Stimulated activated CD4-positive, alpha-beta T cell treated with anti-CD3 and anti-CD28 coated beads, Interleukin-2, amount 100 ng/mL, for 48 hours (primary cell): ENCODE data around the gene CAPN11.
A peak's percentile ranks its signal among the peaks of the same experiment; 100 is the strongest.

Source experiments
- DNase-seq, 2 donors: peaks; one replicate each; pipeline ENCODE4 v3.0.0-alpha.2; 2020

CAPN11 gene

DNA sequence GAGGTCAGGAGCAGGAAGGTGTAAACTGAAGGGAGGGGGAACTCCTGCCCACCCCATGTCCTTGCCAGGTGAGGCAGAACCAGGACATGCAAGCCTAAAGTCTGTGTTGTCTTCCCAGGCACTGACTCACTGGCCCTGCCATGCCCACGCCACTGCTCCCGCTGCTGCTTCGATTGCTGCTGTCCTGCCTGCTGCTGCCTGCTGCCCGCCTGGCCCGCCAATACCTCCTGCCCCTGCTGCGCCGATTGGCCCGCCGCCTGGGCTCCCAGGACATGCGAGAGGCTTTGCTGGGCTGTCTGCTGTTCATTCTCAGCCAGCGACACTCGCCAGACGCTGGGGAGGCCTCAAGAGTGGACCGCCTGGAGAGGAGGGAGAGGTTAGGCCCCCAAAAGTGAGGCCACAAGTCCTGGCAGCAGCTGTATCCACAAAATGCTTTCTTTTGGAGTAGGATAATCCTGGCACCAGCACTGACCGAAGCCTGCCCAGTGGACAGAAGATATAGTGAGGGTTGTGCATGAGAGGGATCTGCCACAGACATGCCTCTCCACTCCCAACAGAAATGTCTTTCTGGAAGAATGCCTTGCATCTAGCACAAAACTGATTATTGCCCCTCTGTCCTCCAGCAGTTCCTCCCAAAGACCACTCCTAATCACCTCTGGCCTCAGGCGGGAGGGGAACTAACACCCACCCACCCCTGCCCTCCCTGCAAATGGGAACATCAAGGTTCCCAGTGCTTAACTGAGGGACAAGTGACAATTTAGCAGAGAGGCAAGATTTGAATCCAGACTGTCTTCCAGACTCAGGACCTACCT lies 58.9 kb downstream of the CAPN11 start:
- no peak for DNase-seq

DNA sequence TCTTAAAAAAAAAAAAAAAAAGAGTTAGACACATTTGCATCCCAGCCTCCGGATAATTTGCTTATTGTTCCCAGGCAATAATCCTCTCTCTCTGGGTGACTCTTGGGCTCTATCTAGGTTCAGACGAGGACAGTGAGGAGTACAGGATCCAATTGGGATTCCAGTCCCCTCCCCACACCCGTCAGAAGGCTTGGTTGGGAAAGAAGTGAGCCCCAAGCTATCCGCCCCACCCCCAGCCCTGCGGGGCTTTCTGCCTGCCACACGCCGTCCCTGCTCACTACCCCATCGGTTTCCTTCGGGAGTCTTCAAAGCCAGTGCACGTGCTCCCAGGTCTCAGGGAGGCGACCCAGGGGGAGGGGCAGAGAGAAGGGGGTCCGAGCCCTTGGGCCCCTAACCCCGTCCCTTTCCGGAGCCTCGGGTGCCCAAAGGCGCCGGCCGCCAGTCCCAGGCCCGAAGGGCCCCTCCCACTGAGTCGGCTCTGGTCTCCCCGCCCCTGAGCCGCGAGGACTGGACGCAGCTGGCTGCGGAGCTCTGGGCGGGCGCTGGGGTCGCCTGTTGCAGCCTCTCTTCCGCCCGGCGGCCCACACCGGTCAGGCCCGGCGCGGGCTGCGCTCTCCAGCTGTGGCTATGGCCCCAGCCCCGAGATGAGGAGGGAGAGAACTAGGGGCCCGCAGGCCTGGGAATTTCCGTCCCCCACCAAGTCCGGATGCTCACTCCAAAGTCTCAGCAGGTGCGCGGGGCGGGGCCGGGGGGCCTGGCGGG lies 60.6 kb downstream of the CAPN11 start:
- no peak for DNase-seq

GRCh38 chr6:44219815-44220784 lies 61.5 kb downstream of the CAPN11 start:
- no peak for DNase-seq

- no peak for DNase-seq
Observed at GRCh38 chr6:44220913-44221290, 62.3 kb downstream of the CAPN11 start.

DNA sequence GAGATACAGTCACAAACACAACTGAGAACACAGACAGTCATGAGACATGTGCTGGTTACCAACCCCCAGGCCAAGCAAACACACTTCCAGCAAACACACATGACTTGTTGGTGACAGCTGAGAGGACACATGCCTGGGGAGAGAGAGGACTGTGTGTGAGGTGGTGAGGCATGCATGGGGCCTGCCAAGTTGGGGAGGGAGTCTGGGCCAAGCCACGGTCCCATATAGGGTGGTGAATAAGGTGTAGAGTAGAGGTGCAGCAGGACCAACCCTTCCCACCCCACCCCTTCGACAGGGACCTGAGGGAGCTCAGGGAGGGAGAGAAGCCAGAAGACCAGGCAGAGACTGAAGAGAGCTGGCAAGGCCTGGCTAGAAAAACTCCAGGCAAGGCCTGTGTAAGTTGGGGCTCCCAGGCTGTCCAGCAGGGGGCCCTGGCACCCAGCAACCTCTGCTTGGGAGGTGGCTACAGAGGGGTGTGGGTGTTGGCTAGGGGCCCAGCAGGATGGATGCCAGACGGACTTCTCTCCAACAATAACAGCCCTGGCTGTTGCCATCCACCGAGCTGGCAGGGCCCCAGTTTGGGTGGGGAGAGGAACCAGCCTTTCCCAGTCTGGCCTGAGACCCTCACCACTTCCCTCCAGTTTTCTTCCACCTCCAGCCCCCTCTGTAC lies 62.8 kb downstream of the CAPN11 start:
- DNase-seq: peak; percentile 68 to 72

DNA sequence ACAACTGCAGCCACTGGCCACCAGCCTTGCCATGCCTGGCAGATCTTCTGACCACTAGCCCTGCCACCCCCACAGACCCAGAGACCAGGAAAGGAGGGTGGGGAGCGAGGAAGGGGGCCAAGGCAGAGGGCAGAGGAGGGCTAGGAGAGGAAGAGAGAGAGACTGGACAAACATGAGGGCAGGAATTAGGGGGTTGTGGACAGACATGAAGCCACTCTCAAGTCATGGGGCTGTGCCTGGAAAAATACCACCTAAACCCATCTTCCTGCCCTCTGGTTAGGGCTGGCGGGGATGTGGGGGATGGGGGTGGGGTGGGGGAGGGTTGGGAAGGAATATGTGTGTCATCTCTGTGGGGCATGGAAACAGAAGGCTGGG lies 63.3 kb downstream of the CAPN11 start:
- DNase-seq: no peak

DNA sequence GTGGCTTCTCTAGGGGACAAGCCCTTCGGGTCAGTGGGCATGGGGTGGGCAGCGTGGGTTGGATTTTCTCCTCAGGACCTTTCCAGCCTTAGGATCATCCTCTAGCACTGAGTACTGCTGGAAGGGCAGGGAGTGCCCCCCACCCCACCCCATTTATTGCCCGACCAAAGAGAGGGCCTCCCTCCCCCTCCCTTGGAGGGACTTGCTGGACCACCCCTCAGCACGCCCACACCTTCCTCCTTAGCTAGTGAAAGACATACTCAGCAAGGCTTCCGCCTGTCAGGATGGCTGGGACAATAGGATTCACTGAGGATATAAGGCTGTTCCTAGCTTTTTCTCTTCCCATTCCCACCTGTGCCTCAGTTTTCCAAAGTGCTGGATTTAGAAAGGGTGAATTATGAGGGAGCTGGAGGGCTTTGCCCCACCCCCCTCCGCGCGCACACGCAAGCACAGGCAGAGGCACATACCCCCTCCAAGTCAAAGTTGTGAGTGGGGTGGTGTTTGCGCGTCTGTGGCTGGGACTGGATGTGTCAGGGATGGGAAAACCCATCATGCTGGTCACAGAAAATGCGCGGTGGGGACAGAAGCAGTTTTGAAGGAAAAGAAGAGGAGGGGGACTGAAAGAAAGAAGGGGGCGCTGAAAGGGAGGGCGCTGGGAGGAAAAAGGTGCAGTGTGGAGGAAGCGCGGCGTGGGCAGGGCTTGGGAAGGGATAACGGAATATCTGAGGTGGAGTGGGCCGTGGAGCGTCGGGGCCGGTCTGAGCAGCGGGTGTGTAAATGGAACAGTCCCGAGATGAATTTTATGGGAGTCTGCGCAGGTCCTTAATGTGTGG lies 64.1 kb downstream of the CAPN11 start:
- DNase-seq: no peak

GRCh38 chr6:44223319-44224028 lies 64.9 kb downstream of the CAPN11 start, which contains the start of gene SLC29A1:
SLC29A1 (plus strand) TSS chr6:44223595; CDS start chr6:44227314, 3,719 bp downstream.
- DNase-seq: peak; percentile 81 to 82

GRCh38 chr6:44224029-44224964 lies 65.7 kb downstream of the CAPN11 start:
- no peak for DNase-seq

DNA sequence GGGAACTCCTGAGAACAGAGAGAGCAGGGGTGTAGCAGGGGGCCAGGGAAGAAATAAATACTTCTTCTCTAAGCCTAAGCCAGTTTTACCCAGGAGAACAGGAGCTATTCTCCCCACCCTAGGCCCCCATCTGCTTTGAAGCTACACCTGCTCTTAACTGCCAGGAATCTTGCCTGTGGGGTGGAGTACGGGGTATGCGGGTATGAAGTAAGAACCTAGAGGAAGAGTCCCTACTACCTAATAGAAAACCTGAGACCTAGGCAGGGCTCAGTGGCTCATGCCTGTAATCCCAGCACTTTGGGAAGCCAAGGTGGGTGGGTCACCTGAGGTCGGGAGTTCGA lies 66.3 kb downstream of the CAPN11 start:
- DNase-seq: no peak

DNA sequence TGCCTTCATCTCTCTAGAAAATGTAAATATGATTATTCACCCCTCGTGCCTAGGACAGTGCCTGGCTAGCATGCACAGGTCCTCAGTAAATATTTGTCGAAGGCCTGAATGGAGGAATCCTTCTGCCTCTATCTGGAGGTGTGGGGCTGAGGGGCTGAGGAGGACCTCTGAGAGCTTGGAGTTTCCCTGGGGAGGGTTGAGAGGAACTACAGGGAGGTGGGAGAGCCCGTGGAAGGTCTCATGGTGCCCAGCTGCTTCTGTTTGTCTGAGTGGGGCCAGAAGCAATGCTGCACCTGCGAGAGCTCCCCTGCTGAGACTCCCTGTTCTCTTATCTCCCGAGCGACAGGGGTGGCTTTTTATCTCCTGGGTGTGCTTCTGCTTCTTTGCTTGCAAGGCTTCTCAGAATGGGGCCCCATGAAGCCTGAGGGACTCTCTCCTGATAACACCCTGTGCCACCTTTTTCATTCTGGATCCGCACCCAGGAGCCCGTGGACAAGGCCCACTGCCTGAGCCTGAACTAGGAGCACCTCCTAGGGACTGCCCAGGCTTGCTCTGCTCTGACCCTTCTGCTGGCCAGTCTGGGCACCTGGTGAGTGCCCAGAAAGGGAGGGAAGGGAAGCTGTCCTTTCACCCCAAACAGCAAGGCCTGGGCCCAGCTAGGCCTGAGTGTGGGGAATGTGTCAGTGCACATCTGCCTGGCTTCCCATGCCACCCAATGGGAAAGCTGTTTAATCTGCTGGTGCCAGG lies 67.1 kb downstream of the CAPN11 start:
- no peak for DNase-seq

DNA sequence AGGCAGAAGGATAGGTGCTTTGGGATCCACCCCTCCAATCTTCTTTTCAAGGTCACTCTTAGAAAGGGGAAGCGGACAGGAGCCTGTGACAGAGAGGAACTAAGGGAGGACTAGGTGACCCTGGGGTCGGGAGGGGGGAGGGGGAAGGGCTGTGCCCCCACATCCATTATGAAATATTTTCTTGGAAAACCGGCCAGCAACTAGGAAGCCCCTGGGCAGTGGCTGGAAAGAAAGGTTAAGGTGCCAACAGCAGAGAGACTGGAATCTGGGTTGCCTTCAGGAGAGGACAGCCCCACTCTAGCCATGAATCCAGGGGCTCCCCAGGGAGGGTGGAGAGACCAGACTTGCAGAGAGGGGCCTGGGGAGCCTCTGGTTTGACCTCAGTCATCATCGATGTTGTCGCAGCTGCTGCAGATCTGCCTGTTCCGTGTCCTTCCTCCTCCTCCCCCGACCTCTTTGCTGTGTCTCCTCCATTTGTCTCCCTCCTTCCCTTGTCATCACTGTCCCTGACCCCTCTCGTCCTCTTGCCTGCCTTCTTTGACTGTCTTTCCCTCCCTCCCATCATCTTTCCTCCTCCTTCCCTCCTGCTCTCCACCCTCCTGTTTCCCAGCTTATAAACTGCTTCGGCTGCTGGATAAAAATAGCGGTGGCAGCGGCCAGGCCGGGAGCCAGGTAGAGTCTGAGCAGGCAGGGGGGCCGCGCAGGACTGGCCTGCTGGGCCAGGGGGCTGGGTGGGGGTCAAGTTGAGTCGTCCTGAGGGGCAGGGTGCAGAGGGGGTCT lies 67.9 kb downstream of the CAPN11 start:
- no peak for DNase-seq

- DNase-seq: no peak
Observed at GRCh38 chr6:44227148-44227793, 68.7 kb downstream of the CAPN11 start.

- DNase-seq: no peak
Observed at GRCh38 chr6:44228031-44228430, 69.4 kb downstream of the CAPN11 start.

DNA sequence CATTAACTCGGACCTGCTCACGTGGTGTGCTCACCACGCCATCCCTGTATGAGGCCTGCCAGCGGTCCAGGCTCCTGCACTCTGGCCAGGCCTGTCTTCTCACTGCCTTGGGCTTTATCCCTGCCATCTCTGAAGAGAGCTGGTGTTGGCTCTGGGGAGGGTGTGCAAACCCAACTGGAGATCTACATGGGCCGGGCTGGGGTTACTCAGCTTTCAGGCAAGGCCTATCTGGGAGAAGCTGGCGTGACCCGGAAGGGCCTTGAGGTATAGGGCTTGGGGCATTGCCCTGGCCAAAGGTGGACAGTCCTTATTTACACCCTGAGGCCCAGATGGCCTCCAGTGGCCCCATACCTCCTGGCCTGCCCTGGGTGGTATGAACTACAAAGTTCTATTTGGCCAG lies 69.8 kb downstream of the CAPN11 start:
- DNase-seq: no peak

- DNase-seq: no peak
Observed at GRCh38 chr6:44228836-44229235, 70.2 kb downstream of the CAPN11 start.

- no peak for DNase-seq
Observed at GRCh38 chr6:44229376-44230033, 70.9 kb downstream of the CAPN11 start.
